Dermis blood vessel endothelial cell (primary cell): ENCODE data around the gene MTA2. TPM values are rescaled to one million over a fixed set of nuclear protein-coding genes. Genes with fewer than 3 reads are reported as not detected.
"Not testable (repeated sequence)": the region's sequence is repeated elsewhere in the genome, so short reads cannot be mapped to it uniquely, and the experiment has no call there.

Experiments used
- DNase-seq: peaks from one replicate; pipeline ENCODE4 v3.0.0; 2010
- total RNA-seq: library from RNA; depleted of rRNA; stranded (reverse); fragments of >200 nt; gene quantifications from 2 replicates; pipeline ENCODE4 v1.2.3, GENCODE V29; 2014

MTA2 gene
- total RNA-seq: 190 and 209 TPM in 2 replicates

DNA sequence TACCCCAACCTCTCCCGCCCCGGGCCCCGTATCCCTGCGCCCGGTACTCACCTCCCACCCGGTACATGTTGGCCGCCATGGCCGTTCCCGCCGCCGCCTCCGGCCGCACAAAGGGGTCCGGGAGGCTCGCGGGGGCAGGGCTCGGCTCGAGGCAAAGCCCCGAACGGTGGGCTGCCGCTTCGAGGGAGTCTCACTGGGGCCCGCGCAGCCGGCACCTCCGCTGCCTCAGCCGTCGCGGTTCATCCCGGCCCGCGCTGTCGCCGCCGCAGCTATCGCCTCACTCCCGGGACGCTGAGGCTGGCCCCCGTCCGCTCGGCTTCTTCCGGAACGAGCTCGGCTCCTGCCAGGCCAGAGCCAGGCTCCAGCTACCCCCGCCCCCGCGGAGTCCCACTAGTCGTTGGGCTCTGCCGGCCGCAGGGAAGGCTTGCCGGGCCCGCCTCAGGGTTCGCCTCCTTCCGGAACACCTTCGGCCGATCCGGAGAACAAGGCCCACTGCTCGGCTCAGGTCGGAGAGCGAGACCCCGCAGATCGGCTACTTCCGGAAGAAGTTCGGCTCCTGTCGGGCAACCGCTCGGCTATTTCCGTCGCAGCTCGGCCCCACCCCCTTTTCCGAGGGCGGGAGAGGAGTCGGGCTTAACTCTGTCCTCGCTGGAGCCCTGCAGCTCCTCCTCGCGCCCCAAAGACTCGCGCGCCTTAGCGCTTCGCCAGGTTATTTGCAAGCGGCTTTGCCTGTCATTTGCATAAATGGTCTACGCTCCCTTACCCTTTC lies at the start of gene MTA2:
MTA2 (minus strand) TSS at position 494 of the 769 bp plus-strand sequence; CDS start at position 79, 415 bp downstream.
- DNase-seq: peak; percentile 98

DNA sequence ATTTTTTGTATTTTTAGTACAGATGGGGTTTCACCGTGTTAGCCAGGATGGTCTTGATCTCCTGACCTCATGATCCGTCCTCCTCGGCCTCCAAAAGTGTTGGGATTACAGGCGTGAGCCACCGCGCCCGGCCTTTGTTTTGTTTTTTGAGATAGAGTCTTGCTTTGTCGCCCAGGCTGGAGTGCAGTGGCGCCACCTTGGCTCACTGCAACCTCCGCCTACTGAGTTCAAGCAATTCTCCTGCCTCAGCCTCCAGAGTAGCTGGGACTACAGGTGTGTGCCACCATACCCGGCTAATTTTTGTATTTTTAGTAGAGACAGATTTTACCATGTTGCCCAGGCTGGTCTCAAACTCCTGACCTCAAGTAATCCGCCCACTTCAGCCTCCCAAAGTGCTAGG lies 48.6 kb upstream of the MTA2 start:
- DNase-seq: not testable (repeated sequence)

DNA sequence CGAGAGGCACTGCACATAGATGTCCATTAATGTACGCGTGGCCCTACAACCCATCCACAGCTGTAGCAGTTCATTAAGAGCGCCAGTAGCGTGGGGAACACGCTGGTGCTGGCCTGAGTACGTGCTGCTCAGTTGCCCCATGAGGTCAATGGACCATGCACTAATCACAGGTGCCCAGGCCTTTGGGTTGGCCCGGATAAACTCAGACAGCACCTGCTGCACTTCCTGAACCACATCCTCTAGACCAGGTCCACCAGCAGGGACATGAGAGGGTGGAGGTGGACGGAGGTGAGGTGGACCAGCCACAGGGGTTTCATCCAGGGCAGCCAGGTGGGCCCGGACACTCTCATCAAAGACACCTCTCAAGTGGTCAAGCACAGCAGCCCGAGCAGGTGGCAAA lies 47.8 kb upstream of the MTA2 start:
- DNase-seq: no peak

DNA sequence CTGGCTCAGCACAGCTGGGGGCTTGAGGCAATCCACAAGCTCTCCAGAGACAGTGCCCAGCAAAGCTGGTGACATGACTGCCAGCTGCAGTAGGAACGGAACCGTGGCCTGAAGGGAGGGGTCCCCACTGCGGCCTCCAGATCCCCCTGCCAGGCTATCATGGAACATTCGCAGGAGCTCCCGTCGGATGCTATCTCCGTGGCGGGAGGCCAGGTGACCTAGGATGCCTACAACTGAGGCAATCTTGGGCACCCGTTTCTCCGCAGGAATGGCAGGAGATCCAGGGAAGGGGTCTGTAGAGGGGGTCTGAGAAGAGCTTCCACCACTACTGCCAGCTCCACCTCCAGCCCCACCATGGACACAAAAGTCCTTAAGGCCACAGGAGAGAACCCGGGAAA lies 47.3 kb upstream of the MTA2 start:
- no peak for DNase-seq

DNA sequence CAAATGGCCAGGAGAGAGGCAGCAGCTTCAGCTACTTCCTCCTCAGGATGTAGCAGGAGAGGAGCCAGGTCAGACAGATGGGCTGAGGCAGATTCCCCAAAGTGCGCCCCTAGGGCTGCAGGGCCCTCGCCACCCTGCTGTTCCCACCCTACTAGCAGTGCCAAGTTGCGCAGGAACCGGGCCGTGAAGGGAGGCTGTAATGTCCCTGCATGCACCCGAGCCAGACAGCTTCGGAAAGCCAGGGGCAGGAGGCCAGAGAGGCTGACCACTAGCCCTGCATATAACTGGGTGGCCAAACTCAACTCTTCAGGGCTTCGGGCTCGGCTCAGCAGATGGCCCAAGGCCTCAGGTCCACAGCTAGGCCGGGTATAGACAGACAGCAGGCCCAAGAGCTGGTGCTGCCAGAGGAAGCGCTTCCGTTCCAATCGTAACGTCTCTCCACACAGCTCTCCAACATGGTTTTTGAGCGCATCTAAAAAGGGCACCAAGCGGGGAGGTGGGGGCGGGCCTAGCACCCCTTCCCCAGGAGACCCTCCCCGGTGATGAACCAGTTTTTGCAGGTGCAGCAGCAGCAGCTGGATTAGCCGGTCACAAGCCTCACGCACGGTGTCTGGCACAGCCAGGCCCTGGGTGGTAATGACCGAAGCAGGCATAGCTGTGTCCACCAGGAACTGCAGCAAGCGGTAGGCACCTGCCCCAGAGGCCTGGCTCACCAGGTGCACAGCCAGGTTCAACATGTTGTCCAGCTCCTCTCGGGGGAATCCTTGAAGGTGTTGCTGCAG lies 46.7 kb upstream of the MTA2 start:
- DNase-seq: no peak

- no peak for DNase-seq
Observed at GRCh38 chr11:62647609-62648005, 45.9 kb upstream of the MTA2 start.

- no peak for DNase-seq
Observed at GRCh38 chr11:62646825-62647608, 45.4 kb upstream of the MTA2 start.

GRCh38 chr11:62645946-62646824 lies 44.5 kb upstream of the MTA2 start, which contains the start of gene GANAB:
Gene GANAB, minus strand, starts transcription at chr11:62646613. Its CDS starts 14 bp downstream, at chr11:62646599.
- DNase-seq: peak; percentile 99

- DNase-seq: no peak
Observed at GRCh38 chr11:62645671-62645945, 43.9 kb upstream of the MTA2 start.

- DNase-seq: no peak
Observed at GRCh38 chr11:62644220-62644619, 42.6 kb upstream of the MTA2 start.

GRCh38 chr11:62632492-62632891 lies 30.8 kb upstream of the MTA2 start:
- DNase-seq: no peak

- peak; percentile 40 for DNase-seq
Observed at GRCh38 chr11:62627713-62628112, 26.0 kb upstream of the MTA2 start.

- DNase-seq: peak; percentile 51
Observed at GRCh38 chr11:62622476-62623089, 20.9 kb upstream of the MTA2 start.

GRCh38 chr11:62621567-62622470 lies 20.2 kb upstream of the MTA2 start, which contains the start of gene B3GAT3:
Gene B3GAT3, minus strand, starts transcription at chr11:62621986. Its CDS starts 39 bp downstream, at chr11:62621947.
- peak; percentile 98 for DNase-seq

DNA sequence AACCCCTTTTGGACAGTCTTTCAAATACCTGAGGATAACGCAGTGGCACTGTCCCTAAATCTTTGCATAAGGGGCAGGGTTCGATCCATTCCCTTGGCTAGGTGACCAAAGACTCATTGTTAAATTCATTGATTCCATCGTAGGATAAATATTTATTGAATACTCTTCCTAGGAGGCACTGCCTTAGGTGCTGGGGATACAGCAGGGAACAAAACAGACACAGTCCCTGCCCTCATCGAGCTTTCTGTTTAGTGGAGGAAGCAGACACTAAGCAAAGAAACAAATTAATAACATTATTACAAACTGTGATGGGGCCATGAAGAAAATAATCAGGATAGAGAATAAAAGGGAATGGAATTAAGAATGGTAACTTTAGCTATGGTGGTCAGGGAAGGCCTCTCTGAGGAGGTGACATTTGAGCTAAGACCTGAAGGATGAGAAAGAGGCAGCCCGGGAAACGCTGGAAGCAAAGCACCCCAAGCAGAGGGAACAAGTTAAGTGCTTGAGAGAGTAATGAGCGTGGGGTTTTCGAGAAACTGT lies 19.4 kb upstream of the MTA2 start:
- DNase-seq: no peak

- DNase-seq: not testable (repeated sequence)
Observed at GRCh38 chr11:62616957-62617356, 15.3 kb upstream of the MTA2 start.

DNA sequence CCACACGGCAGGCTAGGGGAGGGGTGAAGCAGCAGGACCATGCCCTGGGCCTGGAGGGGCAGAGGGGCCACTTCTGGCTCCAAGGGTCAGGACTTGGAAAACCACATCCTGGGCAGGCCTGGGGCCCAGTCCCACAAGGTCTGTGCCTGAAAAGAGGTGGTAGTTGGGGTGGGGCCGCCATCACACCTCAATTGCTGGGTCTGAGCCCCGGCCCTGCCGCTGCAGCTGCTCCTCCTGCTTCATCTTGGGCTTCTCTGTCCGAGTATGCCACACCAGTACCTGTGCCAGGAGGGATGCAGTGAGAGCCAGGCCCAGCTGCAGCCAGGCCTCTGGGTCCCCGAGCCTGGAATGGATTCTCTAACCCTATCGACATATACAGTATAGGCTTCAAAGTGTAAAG lies 13.9 kb upstream of the MTA2 start:
- DNase-seq: no peak

DNA sequence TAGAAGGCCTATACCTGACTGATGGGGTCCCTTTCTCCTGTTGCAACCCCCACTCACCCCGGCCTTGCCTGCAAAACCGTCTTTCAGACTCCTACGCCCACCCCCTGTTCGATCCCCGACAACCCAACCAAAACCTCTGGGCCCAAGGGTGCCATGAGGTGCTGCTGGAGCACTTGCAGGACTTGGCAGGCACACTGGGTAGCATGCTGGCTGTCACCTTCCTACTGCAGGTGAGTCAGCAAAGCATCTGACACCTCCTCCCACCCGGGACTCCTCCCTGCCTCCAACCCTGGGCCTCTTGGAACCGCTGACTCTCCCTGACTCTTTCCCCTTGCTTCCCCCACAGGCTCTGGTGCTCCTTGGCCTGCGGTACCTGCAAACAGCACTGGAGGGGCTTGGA lies 12.6 kb upstream of the MTA2 start:
- DNase-seq: no peak

GRCh38 chr11:62613291-62613778 lies 11.7 kb upstream of the MTA2 start:
- DNase-seq: no peak
